Measurements from ENCODE around the gene MAP3K9. TPM values are rescaled to one million over a fixed set of nuclear protein-coding genes. Genes with fewer than 3 reads are reported as not detected.
"Not testable (repeated sequence)": the region's sequence is repeated elsewhere in the genome, so short reads cannot be mapped to it uniquely, and the experiment has no call there.

MAP3K9 gene
- total RNA-seq, 4 donors from 2014 or later = 0.20 to 1.5 (median 0.59) TPM

DNA sequence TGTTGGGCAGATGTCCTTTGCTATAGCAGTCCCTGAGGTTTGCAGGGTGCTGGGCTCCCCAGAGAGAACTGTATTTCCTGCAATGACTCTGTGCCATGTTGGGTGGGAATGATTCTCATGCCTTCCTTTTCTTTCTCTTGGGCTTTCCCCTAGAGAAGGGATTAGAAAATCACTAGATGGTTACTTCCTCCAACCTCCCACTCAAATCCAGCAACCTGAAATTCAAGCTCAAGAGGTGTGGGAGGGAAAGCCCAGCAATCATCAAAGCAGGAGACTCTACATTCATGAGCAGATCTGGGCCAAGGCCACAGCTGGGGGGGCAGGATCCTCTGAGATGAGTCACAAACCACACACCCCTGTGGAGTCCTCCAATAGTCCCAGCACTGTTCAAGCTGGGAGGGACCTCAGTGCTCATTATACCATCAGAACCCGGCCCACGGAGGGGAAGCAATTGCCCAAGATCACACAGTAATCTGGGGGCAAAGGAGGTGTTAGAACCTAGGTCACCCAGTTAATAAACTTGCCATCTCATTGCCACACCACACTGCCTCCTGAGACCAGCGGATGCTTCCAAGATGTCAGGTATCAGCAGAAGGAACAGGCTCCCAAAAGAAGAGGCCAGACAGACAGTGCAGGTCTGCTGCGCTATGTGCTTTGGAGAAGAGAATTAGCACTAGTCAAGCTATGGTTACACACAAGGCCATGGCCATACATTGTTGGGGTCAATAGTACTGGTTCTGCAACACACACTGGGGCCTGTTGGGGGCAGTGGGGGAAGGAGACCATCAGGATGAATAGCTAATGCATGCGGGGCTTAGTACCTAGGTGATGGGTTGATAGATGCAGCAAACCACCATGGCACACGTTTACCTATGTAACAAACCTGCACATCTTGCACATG is 101.9 kb downstream of the MAP3K9 start:
- H3K36me3 ChIP-seq = no peaks in the 10 kb centered on the region
- DNase-seq (ENCODE audit: low spot score in 2 of 2) = no peak

DNA sequence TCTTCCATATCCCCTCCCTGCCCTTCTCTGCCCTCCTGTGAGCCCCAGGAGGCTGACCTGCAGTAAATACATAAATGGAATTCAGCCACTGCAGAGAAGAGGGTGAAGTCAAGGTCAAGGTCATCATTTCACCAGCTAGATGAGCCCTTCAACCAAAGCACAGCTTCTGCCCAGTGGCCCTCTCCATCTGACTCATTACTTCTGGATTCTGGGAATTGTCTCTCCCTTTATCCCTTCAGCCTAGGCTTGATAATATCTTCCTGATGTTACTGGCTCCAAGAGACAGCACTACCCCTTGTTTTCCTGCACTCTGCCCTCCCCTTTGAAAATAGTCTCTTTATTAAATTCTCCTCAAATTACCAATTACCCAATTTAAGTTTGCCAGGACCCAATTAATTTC is 103.1 kb downstream of the MAP3K9 start:
- H3K27ac ChIP-seq = no peak overlapping the region
- no peaks in the 10 kb centered on the region for H3K27me3 ChIP-seq
- H3K9me3 ChIP-seq = no peaks in the 10 kb centered on the region
- H3K4me1 ChIP-seq = no peaks in the 10 kb centered on the region
- no peaks in the 10 kb centered on the region for H3K36me3 ChIP-seq
- no peak for DNase-seq (ENCODE audit: low spot score in 2 of 2)
- TF ChIP-seq EP300 (IDR thresholded peaks at IDR 0.05) (no peak), CTCF (IDR thresholded peaks at IDR 0.05) (no peak), POLR2A (IDR thresholded peaks at IDR 0.05) (no peak)
- no peak overlapping the region for H3K4me3 ChIP-seq

More for the DNA sequence above, 101.9 kb downstream of the MAP3K9 start:
- Histone ChIP-seq H3K4me3 (no peak overlapping the region), H3K27me3 (no peaks in the 10 kb centered on the region), H3K9me3 (no peaks in the 10 kb centered on the region), H3K4me1 (no peaks in the 10 kb centered on the region), H3K27ac (no peak overlapping the region)
- TF ChIP-seq EP300 (IDR thresholded peaks at IDR 0.05) (no peak), CTCF (IDR thresholded peaks at IDR 0.05) (no peak), POLR2A (IDR thresholded peaks at IDR 0.05) (no peak)
- WGBS, 2 donors = 81 to 91% methylated on average over 6 of the region's 6 CpGs

- no peaks in the 10 kb centered on the region for H3K9me3 ChIP-seq
- H3K27ac ChIP-seq = no peak overlapping the region
- WGBS, 2 donors = 79 to 91% methylated on average over 1 of the region's 1 CpG
- DNase-seq (ENCODE audit: low spot score in 2 of 2) = no peak
- TF ChIP-seq EP300 (IDR thresholded peaks at IDR 0.05) (no peak), POLR2A (IDR thresholded peaks at IDR 0.05) (no peak), CTCF (IDR thresholded peaks at IDR 0.05) (no peak)
- H3K36me3 ChIP-seq = no peaks in the 10 kb centered on the region
- H3K4me1 ChIP-seq = no peaks in the 10 kb centered on the region
- no peaks in the 10 kb centered on the region for H3K27me3 ChIP-seq
- H3K4me3 ChIP-seq = no peak overlapping the region
These were observed 104.4 kb downstream of the MAP3K9 start for GRCh38 chr14:70704960-70705359.

DNA sequence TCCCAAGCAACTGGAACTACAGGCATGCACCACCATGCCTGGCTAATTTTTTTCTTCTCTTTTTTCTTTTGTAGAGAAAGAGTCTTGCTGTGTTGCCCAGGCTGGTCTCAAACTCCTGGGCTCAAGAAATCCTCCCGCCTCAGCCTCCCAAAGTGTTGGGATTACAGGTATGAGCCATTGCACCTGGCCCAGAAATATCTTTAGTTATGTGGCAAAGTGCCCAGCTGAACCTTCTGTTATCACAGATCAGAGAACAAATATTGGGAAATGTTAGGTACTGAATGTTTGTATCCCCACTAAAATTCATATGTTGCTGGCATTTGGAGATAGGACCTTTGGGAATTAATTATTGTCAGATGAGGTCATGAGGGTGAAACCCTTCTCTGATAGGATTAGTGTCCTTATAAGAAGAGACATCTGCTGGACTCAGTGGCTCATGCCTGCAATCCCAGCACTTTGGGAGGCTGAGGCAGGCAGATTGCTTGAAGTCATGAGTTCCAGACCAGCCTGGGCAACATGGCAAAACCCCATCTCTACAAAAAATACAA is 105.6 kb downstream of the MAP3K9 start:
- not testable (repeated sequence) for H3K9me3 ChIP-seq; H3K36me3 ChIP-seq; H3K27ac ChIP-seq; H3K27me3 ChIP-seq; H3K4me1 ChIP-seq; DNase-seq (ENCODE audit: low spot score in 2 of 2); H3K4me3 ChIP-seq
- WGBS, 2 donors = 90 to 91% methylated on average over 1 of the region's 1 CpG

GRCh38 chr14:70702161-70702560 is 107.2 kb downstream of the MAP3K9 start:
- no peaks in the 10 kb centered on the region for H3K36me3 ChIP-seq
- no peak for TF ChIP-seq POLR2A (IDR thresholded peaks at IDR 0.05)
- no peak for TF ChIP-seq EP300 (IDR thresholded peaks at IDR 0.05)
- TF ChIP-seq CTCF (IDR thresholded peaks at IDR 0.05) = no peak
- DNase-seq (ENCODE audit: low spot score in 2 of 2) = no peak
- H3K27me3 ChIP-seq = no peaks in the 10 kb centered on the region
- H3K9me3 ChIP-seq = no peaks in the 10 kb centered on the region
- WGBS, 2 donors = 85 to 93% methylated on average over 3 of the region's 3 CpGs
- H3K4me1 ChIP-seq = no peaks in the 10 kb centered on the region
- H3K4me3 ChIP-seq = no peak overlapping the region
- no peak overlapping the region for H3K27ac ChIP-seq
